AG10803 (cell line): ENCODE measurements around the gene NEK8.
"Not testable (repeated sequence)": the region's sequence is repeated elsewhere in the genome, so short reads cannot be mapped to it uniquely, and the experiment has no call there.

Experiments used
- DNase-seq: peaks from one replicate; pipeline ENCODE4 v3.0.0; 2010; ENCODE audit warnings: low read depth
- H3K4me3 ChIP-seq: 2 replicates; pipeline ENCODE4 v1.5.1; 2011; ENCODE audit warnings: mild to moderate bottlenecking, low read length, control low read depth
- CTCF ChIP-seq: conservative IDR thresholded peaks from 2 replicates; pipeline ENCODE4 v1.5.1; 2011; ENCODE audit warnings: mild to moderate bottlenecking, low read length, control low read depth, inconsistent platforms

NEK8 gene

DNA sequence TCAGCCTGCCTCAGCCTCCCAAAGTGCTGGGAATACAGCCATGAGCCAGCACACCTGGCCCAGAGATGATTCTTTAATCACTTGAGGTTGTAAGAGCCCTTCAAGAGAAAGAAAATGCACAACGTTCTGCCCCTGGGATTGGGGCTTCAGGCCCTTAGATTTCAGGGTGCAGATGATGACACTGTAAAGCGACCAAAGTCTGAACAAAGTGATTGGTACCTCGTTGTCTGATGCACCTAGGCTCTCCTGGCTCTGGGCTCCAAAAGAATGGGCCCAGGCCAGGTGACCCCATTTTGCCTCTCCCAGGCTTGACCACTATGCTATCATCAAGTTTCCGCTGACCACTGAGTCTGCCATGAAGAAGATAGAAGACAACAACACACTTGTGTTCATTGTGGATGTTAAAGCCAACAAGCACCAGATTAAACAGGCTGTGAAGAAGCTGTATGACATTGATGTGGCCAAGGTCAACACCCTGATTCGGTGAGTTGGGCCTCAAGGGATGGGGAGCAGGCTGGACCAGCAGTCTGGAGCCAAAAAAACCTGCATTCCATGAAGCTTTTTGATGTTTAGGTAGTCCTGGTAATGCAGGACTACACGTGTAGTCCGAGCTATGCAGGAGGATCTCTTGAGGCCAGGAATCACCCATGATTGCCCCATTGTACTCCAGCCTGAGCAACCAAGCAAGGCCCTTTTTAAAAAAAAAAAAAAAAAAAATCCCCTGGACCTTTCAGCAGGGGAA is 6.0 kb upstream of the NEK8 start:
- no peak for TF ChIP-seq CTCF
- DNase-seq: no peak
- H3K4me3 ChIP-seq: no peak overlapping the region

GRCh38 chr17:28723159-28723835 is 5.3 kb upstream of the NEK8 start:
- no peak for DNase-seq
- no peak for TF ChIP-seq CTCF
- H3K4me3 ChIP-seq: no peak overlapping the region

- DNase-seq, H3K4me3 ChIP-seq: not testable (repeated sequence)
Observed at GRCh38 chr17:28723836-28724499, 4.6 kb upstream of the NEK8 start.

- DNase-seq: no peak
- peak overlapping the region; percentile 80; the same call in 1 of the 2 replicates for H3K4me3 ChIP-seq
- TF ChIP-seq CTCF: no peak
Observed at GRCh38 chr17:28724500-28725165, 4.0 kb upstream of the NEK8 start.

DNA sequence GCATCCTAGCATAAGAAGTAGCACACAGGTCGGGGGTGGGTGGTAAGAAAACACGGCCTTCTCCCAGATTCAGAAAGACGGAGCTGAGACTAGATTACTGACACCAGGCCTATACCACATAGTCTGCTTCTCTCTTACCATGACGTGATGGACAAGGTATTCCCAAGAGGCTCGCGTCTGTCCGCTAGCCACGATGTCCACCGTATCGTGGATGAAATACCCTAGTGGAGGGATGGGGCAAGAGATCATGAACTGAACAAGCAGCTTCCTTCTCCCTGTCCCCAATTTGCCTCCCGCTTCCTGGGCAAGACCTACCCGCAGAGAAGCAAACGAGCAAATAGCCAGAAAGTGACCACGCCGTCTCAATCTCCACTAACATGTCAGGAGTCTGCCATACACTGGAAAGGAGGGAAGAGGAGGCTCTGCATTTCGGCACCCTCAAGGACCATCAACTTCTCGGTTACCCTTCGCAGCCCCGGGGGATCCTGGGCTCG is 3.4 kb upstream of the NEK8 start:
- H3K4me3 ChIP-seq: peak overlapping the region; percentile 80
- TF ChIP-seq CTCF: peak; percentile 16
- peak; percentile 54 for DNase-seq

DNA sequence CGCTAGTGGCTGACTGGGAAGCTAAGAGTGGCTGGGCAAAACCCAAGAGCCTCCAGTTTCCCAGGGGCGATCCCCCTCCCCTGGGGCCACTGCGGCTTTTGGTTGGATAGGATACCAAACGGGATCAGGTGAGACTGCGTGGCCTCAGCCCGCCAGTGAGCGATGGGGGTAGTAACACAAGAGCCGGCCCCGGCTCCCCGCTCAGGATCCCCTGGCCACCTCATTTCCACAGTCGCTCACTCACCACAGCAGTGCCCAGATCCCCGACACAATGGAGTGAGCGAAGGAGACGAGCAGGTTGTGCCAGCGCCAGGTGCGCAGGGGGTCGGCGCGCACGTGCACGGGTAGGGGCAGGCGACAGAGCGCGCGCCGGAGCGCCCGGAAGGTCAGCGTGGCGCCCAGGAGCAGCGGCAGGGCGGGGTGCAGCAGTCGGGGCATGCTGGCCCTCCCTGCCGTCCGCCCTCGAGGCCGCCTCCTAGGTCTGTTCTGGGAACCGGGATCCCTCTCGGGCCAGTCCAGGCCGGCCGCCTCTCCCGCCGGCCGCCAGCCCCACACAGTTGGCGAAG is 2.8 kb upstream of the NEK8 start:
- no peak for TF ChIP-seq CTCF
- H3K4me3 ChIP-seq: peak overlapping the region; percentile 80
- peak; percentile 78 for DNase-seq

DNA sequence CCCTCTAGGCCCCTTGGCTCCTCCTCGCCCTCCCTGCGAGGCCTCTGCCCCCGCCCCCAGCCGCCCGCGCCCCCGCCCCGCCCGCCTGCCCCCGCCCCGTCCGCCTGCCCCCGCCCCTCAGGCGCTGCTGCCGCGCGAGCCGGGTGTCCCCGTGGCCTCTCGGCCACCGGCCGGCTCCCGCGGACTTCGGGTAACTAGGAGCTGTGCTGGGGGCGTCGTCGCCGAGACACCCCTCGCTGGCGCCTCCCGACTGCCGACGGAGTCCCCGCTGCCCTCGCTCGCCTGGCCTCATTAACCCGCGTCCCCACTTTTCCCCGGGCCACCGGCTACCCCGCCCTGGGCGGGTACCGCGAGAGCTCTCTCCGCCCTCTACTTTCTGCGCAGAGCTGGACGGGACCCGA is 2.4 kb upstream of the NEK8 start, which contains the start of gene TLCD1:
Gene TLCD1, minus strand, starts transcription at position 8 of the 401 bp plus-strand sequence. CDS start 136 bp downstream, outside the sequence.
- TF ChIP-seq CTCF: no peak
- H3K4me3 ChIP-seq: peak within 1 kb of the TSS; percentile 80
- peak; percentile 32 for DNase-seq
